NT2/D1 (cell line): Measurements from ENCODE around the gene MRPL18.
"Not testable (repeated sequence)": the region's sequence is repeated elsewhere in the genome, so short reads cannot be mapped to it uniquely, and the experiment has no call there.

Experiments used
- SUZ12 ChIP-seq: IDR thresholded peaks from 2 replicates; pipeline ENCODE4 v1.6.1; 2011; ENCODE audit not compliant: insufficient read length, insufficient read depth; ENCODE audit errors: extremely low read depth
- YY1 ChIP-seq: IDR thresholded peaks from 2 replicates; pipeline ENCODE4 v1.6.1; 2011; ENCODE audit not compliant: insufficient read length, insufficient read depth
- ZNF274 ChIP-seq: IDR thresholded peaks from 2 replicates; pipeline ENCODE4 v1.6.1; 2011; ENCODE audit warnings: mild to moderate bottlenecking, low read depth, low read length

DNA sequence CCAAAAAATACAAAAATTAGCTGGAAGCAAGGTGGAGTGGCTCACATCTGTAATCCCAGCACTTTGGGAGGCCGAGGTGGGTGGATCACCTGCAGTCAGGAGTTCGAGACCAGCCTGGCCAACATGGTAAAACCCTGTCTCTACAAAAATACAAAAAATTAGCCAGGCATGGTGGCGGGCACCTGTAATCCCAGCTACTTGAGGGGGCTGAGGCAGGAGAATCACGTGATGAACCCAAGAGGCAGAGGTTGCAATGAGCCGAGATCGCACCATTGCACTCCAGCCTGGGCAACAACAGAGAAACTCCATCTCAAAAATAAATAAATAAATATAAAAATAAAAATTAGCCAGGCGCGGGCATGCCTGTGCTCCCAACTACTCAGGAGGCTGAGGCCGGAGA, 34.4 kb downstream of the MRPL18 start:
- not testable (repeated sequence) for TF ChIP-seq ZNF274, SUZ12, YY1
